ENCODE measurements around the gene ALG10. TPM values are rescaled to one million over a fixed set of nuclear protein-coding genes. Genes with fewer than 3 reads are reported as not detected.
"Not testable (repeated sequence)": the region's sequence is repeated elsewhere in the genome, so short reads cannot be mapped to it uniquely, and the experiment has no call there.

The ALG10 gene
- total RNA-seq, 6 experiments from 2014 or later: 5.0 to 8.1 (median 7.1) TPM

DNA sequence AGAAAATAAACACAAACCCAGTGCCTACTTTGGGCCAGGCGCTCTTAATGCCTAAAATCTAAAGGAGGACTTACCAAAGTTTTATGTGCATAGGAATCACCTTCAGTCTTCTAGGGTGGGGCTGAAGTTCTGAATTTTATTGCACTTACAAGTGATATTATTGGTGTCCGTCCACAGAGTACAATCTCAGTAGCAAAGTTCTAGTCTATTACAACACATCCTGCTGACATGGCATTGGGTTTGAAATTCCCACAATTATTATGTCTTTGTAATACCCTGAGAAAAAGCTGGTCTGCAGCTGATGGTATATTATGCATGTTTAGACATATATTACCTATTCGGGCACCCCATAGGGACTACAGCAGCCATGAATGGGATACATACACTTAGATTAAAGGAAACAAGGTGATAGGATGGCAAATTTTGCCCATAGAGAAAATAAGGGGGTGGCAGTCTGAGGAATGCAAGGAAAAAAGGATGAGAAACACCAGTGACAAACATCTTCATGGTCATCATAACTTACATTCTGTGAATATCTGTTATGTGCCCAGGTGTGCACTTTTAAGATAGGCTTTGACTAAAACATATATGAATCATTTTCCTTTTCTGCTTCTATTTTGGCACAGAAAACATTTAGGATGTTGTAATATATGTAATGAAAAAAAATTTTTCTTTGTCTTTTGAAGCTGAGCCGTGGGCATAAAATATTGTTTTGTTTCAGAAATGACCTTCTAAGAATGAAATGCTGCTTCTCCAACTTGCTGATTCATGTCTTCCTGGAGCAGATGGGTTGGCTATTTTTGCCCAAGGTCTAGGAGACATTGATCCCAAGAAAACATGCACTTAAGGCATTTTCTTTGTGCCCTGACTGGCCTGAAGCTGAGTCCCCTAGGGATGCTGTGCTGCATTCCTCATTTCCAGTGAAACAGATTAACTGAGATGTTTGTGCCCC lies 27.2 kb upstream of the ALG10 start:
- TF ChIP-seq, protein P1, sequence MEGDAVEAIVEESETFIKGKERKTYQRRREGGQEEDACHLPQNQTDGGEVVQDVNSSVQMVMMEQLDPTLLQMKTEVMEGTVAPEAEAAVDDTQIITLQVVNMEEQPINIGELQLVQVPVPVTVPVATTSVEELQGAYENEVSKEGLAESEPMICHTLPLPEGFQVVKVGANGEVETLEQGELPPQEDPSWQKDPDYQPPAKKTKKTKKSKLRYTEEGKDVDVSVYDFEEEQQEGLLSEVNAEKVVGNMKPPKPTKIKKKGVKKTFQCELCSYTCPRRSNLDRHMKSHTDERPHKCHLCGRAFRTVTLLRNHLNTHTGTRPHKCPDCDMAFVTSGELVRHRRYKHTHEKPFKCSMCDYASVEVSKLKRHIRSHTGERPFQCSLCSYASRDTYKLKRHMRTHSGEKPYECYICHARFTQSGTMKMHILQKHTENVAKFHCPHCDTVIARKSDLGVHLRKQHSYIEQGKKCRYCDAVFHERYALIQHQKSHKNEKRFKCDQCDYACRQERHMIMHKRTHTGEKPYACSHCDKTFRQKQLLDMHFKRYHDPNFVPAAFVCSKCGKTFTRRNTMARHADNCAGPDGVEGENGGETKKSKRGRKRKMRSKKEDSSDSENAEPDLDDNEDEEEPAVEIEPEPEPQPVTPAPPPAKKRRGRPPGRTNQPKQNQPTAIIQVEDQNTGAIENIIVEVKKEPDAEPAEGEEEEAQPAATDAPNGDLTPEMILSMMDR (IDR thresholded peaks at IDR 0.05): no peak
- DNase-seq: no peak
- Mint-ChIP-seq H3K9me3 (no peaks in the 10 kb centered on the region), H3K27ac (no peak overlapping the region), H3K27me3 (ENCODE audit: insufficient read depth) (no peaks in the 10 kb centered on the region), H3K36me3 (ENCODE audit: low read depth) (no peaks in the 10 kb centered on the region), H3K4me1 (ENCODE audit: low read depth) (no peaks in the 10 kb centered on the region), H3K4me3 (no peak overlapping the region)

DNA sequence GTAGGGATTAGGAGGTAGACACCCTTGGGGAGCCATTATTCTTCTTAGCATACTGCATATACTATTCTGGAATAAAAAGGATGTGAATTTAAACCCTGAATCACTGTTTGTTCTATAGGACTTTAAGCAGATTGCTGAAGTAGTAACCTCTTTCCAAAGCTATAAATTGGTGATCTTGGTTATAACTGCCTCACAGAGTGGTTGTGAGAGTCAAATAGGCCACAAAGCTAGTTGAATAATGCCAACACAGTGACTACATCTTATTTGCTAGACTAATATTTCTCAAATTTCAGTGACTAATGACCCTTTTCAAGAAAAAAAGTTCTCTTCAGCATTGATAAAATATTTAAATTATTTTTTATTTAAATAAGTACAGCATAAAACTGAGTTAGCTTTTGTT lies 13.5 kb upstream of the ALG10 start:
- H3K27ac Mint-ChIP-seq; H3K9me3 Mint-ChIP-seq; H3K36me3 Mint-ChIP-seq (ENCODE audit: low read depth); DNase-seq; H3K4me1 Mint-ChIP-seq (ENCODE audit: low read depth); H3K4me3 Mint-ChIP-seq; H3K27me3 Mint-ChIP-seq (ENCODE audit: insufficient read depth): not testable (repeated sequence)

DNA sequence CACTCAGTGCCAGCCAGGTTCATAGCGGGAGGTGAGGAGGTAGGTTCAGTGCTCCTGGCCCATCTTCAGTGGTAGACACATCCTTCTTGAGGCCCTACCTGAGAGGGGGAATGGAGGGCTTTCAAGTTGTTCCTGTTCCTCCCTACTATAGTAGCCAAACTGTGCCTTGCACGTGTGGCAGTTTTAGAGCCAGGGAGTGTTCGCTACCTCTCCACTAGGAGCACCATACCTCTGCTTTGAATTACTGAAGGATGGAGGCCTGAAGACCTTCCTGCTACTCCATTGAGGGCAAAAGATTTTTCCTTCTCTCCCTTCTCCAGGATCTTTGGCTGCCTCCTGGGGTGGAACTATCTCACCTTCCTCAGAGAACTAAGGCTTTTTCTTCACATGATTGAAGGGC lies 5.9 kb upstream of the ALG10 start:
- Mint-ChIP-seq H3K4me3 (no peak overlapping the region), H3K4me1 (ENCODE audit: low read depth) (peaks cover 14% of the 10 kb centered on the region), H3K36me3 (ENCODE audit: low read depth) (no peaks in the 10 kb centered on the region), H3K27ac (no peak overlapping the region), H3K9me3 (no peaks in the 10 kb centered on the region), H3K27me3 (ENCODE audit: insufficient read depth) (no peaks in the 10 kb centered on the region)
- TF ChIP-seq, protein P1 (IDR thresholded peaks at IDR 0.05): no peak
- no peak for DNase-seq

DNA sequence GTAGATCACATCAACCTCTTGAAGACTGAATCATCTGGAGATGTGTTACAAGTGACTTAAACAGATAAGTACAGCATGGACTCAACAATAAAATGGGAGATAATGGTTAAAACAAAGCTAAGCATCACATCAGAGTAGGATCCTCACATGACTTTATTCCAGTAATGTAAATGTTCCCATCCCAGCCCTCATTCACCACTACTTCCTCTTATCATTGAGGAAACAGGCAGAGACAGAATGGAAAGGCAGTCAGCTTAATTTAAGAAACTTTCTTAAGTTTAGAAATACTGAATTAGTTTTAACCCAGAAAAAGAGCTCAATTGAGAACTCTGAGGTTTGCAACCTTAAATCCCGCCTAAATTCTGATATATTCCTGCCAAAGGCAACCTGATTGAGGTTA lies 1.2 kb upstream of the ALG10 start:
- no peaks in the 10 kb centered on the region for H3K36me3 Mint-ChIP-seq (ENCODE audit: low read depth)
- H3K4me3 Mint-ChIP-seq: peak overlapping the region; percentile 90
- H3K9me3 Mint-ChIP-seq: no peaks in the 10 kb centered on the region
- H3K27me3 Mint-ChIP-seq (ENCODE audit: insufficient read depth): no peaks in the 10 kb centered on the region; the same call in 1 of the 2 replicates
- H3K27ac Mint-ChIP-seq: no peak overlapping the region
- no peak for DNase-seq
- TF ChIP-seq, protein P1 (IDR thresholded peaks at IDR 0.05): no peak
- H3K4me1 Mint-ChIP-seq (ENCODE audit: low read depth): peaks cover 30% of the 10 kb centered on the region

DNA sequence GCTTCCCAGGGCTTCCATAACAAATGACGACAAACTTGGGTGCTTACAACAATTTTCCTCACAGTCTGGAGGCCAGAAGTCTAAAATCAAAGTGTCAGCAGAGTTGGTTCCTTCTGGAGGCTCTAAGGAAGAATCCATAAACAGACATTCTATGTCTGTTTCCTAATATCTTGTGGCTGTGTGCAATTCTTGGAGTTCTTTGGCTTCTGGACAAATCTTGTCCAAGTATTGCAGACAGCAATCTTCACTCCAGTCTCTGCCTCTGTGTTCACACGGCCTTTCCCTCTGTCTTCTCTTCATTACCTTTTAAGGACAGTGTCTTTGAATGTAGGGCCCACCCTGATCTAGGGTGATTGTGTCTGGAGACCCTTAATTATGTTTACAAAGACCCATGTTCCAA lies 5.4 kb downstream of the ALG10 start:
- not testable (repeated sequence) for H3K36me3 Mint-ChIP-seq (ENCODE audit: low read depth); H3K9me3 Mint-ChIP-seq; H3K27ac Mint-ChIP-seq; H3K27me3 Mint-ChIP-seq (ENCODE audit: insufficient read depth); DNase-seq; H3K4me3 Mint-ChIP-seq
- H3K4me1 Mint-ChIP-seq (ENCODE audit: low read depth): peaks cover 13% of the 10 kb centered on the region

DNA sequence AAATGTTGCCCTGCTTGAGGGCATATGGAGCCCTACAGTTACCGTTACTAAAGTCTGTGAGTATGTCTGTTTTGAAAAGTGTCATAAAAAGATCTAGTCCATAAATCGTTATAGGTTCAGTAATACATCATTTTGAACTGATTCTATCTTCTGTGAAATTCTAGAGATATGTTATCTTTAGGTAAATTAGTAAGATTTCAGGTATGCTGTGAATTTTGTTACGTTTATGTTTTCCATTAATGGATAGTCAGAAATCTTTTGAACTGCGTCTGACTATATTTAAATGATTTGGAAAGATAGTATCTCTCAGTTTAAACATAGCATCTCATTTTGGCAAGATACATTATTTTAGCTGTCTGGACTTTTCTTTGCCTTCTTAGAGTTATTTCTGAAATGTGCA lies 8.3 kb downstream of the ALG10 start:
- Mint-ChIP-seq H3K4me1 (ENCODE audit: low read depth) (no peaks in the 10 kb centered on the region), H3K4me3 (no peak overlapping the region), H3K9me3 (no peaks in the 10 kb centered on the region), H3K27ac (no peak overlapping the region), H3K27me3 (ENCODE audit: insufficient read depth) (no peaks in the 10 kb centered on the region), H3K36me3 (ENCODE audit: low read depth) (no peaks in the 10 kb centered on the region)
- TF ChIP-seq, protein P1 (IDR thresholded peaks at IDR 0.05): no peak
- no peak for DNase-seq
